Glutamatergic neuron (in vitro differentiated cells): ENCODE measurements around the gene ARF1. TPM values are rescaled to one million over a fixed set of nuclear protein-coding genes. Genes with fewer than 3 reads are reported as not detected.

Source experiments
- DNase-seq: peaks from one replicate; pipeline ENCODE4 v3.0.0; 2022
- H3K27ac Mint-ChIP-seq: one replicate; pipeline ENCODE4 v1.8.0; 2020; ENCODE audit warnings: mild to moderate bottlenecking, mixed read lengths, inconsistent platforms; ENCODE audit not compliant: unreplicated experiment
- H3K27me3 Mint-ChIP-seq: one replicate; pipeline ENCODE4 v1.8.0; 2020; ENCODE audit warnings: mild to moderate bottlenecking, moderate library complexity, mixed read lengths, inconsistent platforms; ENCODE audit not compliant: unreplicated experiment
- H3K36me3 Mint-ChIP-seq: one replicate; pipeline ENCODE4 v1.8.0; 2020; ENCODE audit warnings: mild to moderate bottlenecking, mixed read lengths, inconsistent platforms; ENCODE audit not compliant: unreplicated experiment
- H3K4me1 Mint-ChIP-seq: one replicate; pipeline ENCODE4 v1.8.0; 2020; ENCODE audit warnings: mild to moderate bottlenecking, low read depth, mixed read lengths, inconsistent platforms; ENCODE audit not compliant: unreplicated experiment
- H3K4me3 Mint-ChIP-seq: one replicate; pipeline ENCODE4 v1.8.0; 2020; ENCODE audit warnings: mild to moderate bottlenecking, mixed read lengths, inconsistent platforms; ENCODE audit not compliant: unreplicated experiment
- H3K9me3 Mint-ChIP-seq: one replicate; pipeline ENCODE4 v1.8.0; 2020; ENCODE audit warnings: mild to moderate bottlenecking, moderate library complexity, mixed read lengths, inconsistent platforms; ENCODE audit not compliant: unreplicated experiment
- CTCF ChIP-seq: fragments of 200-600 bp; sonication (generic); IDR thresholded peaks from one replicate; pipeline ENCODE4 v1.5.0; 2021; ENCODE audit not compliant: partially characterized antibody, unreplicated experiment
- total RNA-seq: library from RNA; stranded (reverse); fragmentation: NEBNext Ultra II Directional; extraction: Animal tissue kit (Norgen Biotek cat#: 25700); gene quantifications from one replicate; pipeline ENCODE4 v1.2.1, GENCODE V29; 2021; ENCODE audit not compliant: unreplicated experiment

Gene ARF1
- total RNA-seq, 1 donor from 2014 or later, result 222 TPM

DNA sequence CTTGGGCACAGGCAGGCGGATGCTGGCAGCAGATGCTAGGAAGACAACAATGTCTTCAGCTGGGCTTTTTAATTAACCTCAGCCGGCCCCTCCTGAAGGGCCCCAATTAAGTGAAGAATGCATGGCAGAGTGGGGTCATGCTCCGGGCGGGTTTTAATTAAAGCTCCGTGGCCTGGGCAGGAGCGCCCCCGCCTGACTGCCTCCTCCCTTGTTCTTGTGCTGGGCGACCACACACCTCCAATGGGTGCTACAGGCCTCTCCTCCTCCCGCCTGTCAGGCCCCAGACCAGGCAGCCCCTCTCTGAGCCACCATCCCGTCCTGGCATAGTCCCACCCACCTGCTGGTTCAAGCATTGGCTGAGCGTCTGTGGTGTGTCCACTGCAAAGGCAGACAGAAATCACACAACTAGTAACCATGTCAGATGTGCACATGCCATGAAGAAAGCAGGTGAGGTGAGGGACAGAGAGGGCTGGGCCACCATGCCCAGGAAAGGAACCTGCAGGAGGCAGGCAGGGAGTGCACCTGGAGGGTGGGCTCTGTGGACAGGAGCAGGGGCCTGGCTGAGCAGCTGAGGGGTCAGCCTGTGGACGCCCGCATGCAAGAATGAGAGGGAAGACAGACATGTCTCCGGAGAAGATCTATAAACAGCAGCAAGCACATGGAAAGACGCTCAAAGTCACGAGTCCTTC is 8.5 kb upstream of the ARF1 start:
- Mint-ChIP-seq H3K4me1 (no peaks in the 10 kb centered on the region), H3K27me3 (peaks cover 9% of the 10 kb centered on the region), H3K36me3 (no peaks in the 10 kb centered on the region)

GRCh38 chr1:228074954-228075730 is 7.4 kb upstream of the ARF1 start:
- no peak overlapping the region for H3K4me3 Mint-ChIP-seq
- no peak for TF ChIP-seq CTCF
- H3K4me1 Mint-ChIP-seq, result no peaks in the 10 kb centered on the region
- no peaks in the 10 kb centered on the region for H3K9me3 Mint-ChIP-seq
- H3K27me3 Mint-ChIP-seq, result peaks cover 11% of the 10 kb centered on the region
- DNase-seq, result no peak
- no peaks in the 10 kb centered on the region for H3K36me3 Mint-ChIP-seq
- H3K27ac Mint-ChIP-seq, result no peak overlapping the region

More for the DNA sequence above, 8.5 kb upstream of the ARF1 start:
- Mint-ChIP-seq H3K9me3 (no peaks in the 10 kb centered on the region), H3K27ac (no peak overlapping the region), H3K4me3 (no peak overlapping the region)
- TF ChIP-seq CTCF, result no peak
- DNase-seq, result no peak

- DNase-seq, result no peak
- Mint-ChIP-seq H3K4me1 (no peaks in the 10 kb centered on the region), H3K36me3 (no peaks in the 10 kb centered on the region), H3K27ac (no peak overlapping the region), H3K27me3 (peaks cover 11% of the 10 kb centered on the region), H3K9me3 (no peaks in the 10 kb centered on the region), H3K4me3 (no peak overlapping the region)
- TF ChIP-seq CTCF, result no peak
These were observed 6.7 kb upstream of the ARF1 start for GRCh38 chr1:228075801-228076271.

- peaks cover 10% of the 10 kb centered on the region for H3K27me3 Mint-ChIP-seq
- no peak overlapping the region for H3K4me3 Mint-ChIP-seq
- no peak for TF ChIP-seq CTCF
- H3K36me3 Mint-ChIP-seq, result no peaks in the 10 kb centered on the region
- H3K4me1 Mint-ChIP-seq, result no peaks in the 10 kb centered on the region
- no peak for DNase-seq
- no peak overlapping the region for H3K27ac Mint-ChIP-seq
- H3K9me3 Mint-ChIP-seq, result no peaks in the 10 kb centered on the region
These were observed 5.6 kb upstream of the ARF1 start for GRCh38 chr1:228076796-228077430.
